Nephron progenitor cell (in vitro differentiated cells): Measurements from ENCODE around the gene MAPK9.

Source experiments
- DNase-seq: peaks from one replicate; pipeline ENCODE4 v3.0.0; 2021
- H3K27ac Mint-ChIP-seq: 2 replicates; pipeline ENCODE4 v1.8.0; 2021; ENCODE audit warnings: mild to moderate bottlenecking, moderate library complexity, mixed read lengths
- H3K27me3 Mint-ChIP-seq: 2 replicates; pipeline ENCODE4 v1.8.0; 2021; ENCODE audit warnings: mild to moderate bottlenecking, low read depth, mixed read lengths; ENCODE audit not compliant: poor library complexity
- H3K36me3 Mint-ChIP-seq: 2 replicates; pipeline ENCODE4 v1.8.0; 2021; ENCODE audit warnings: low read depth, mixed read lengths
- H3K4me1 Mint-ChIP-seq: 2 replicates; pipeline ENCODE4 v1.8.0; 2021; ENCODE audit warnings: mixed read lengths
- H3K4me3 Mint-ChIP-seq: 2 replicates; pipeline ENCODE4 v1.8.0; 2021; ENCODE audit warnings: mild to moderate bottlenecking, moderate library complexity, mixed read lengths
- H3K9me3 Mint-ChIP-seq: 2 replicates; pipeline ENCODE4 v1.8.0; 2021; ENCODE audit warnings: mild to moderate bottlenecking, moderate library complexity, mixed read lengths
- CTCF ChIP-seq: fragments of 200-600 bp; sonication (generic); IDR thresholded peaks from 2 replicates; pipeline ENCODE4 v1.5.0; 2021; ENCODE audit warnings: antibody characterized with exemption

The MAPK9 gene

GRCh38 chr5:180283026-180283615 lies 8.8 kb downstream of the MAPK9 start:
- no peak for DNase-seq
- TF ChIP-seq CTCF, result no peak
- Mint-ChIP-seq H3K9me3 (peaks cover 30% of the 10 kb centered on the region), H3K4me1 (no peaks in the 10 kb centered on the region), H3K4me3 (no peak overlapping the region), H3K36me3 (peaks cover 90% of the 10 kb centered on the region), H3K27ac (peak overlapping the region; percentile 50), H3K27me3 (no peaks in the 10 kb centered on the region)

- H3K27me3 Mint-ChIP-seq, result no peaks in the 10 kb centered on the region
- H3K4me1 Mint-ChIP-seq, result no peaks in the 10 kb centered on the region
- peaks cover 39% of the 10 kb centered on the region for H3K9me3 Mint-ChIP-seq
- no peak for DNase-seq
- H3K27ac Mint-ChIP-seq, result no peak overlapping the region
- TF ChIP-seq CTCF, result no peak
- H3K4me3 Mint-ChIP-seq, result no peak overlapping the region
- peaks cover 90% of the 10 kb centered on the region for H3K36me3 Mint-ChIP-seq
These were observed 9.6 kb downstream of the MAPK9 start for GRCh38 chr5:180282281-180282680.

- H3K9me3 Mint-ChIP-seq, result peaks cover 41% of the 10 kb centered on the region
- H3K4me1 Mint-ChIP-seq, result no peaks in the 10 kb centered on the region
- H3K27me3 Mint-ChIP-seq, result no peaks in the 10 kb centered on the region
- TF ChIP-seq CTCF, result no peak
- DNase-seq, result no peak
- H3K36me3 Mint-ChIP-seq, result peaks cover 90% of the 10 kb centered on the region
- no peak overlapping the region for H3K4me3 Mint-ChIP-seq
- H3K27ac Mint-ChIP-seq, result peak overlapping the region; percentile 43
These were observed 10.2 kb downstream of the MAPK9 start for GRCh38 chr5:180281706-180282105.

- no peak for TF ChIP-seq CTCF
- Mint-ChIP-seq H3K27ac (no peak overlapping the region), H3K9me3 (peaks cover 87% of the 10 kb centered on the region), H3K4me1 (no peaks in the 10 kb centered on the region), H3K4me3 (no peak overlapping the region), H3K27me3 (peaks cover 9% of the 10 kb centered on the region), H3K36me3 (peaks cover 95% of the 10 kb centered on the region)
- no peak for DNase-seq
These were observed 17.2 kb downstream of the MAPK9 start for GRCh38 chr5:180274695-180275094.

- Mint-ChIP-seq H3K27me3 (peaks cover 9% of the 10 kb centered on the region), H3K27ac (no peak overlapping the region), H3K4me3 (no peak overlapping the region), H3K4me1 (no peaks in the 10 kb centered on the region), H3K9me3 (peaks cover 92% of the 10 kb centered on the region), H3K36me3 (peaks cover 98% of the 10 kb centered on the region)
- no peak for TF ChIP-seq CTCF
- DNase-seq, result no peak
These were observed 20.7 kb downstream of the MAPK9 start for GRCh38 chr5:180271221-180271620.

- H3K27ac Mint-ChIP-seq, result no peak overlapping the region
- no peak overlapping the region for H3K4me3 Mint-ChIP-seq
- H3K9me3 Mint-ChIP-seq, result peaks cover 100% of the 10 kb centered on the region
- peaks cover 100% of the 10 kb centered on the region for H3K36me3 Mint-ChIP-seq
- no peak for TF ChIP-seq CTCF
- H3K27me3 Mint-ChIP-seq, result peaks cover 3% of the 10 kb centered on the region
- DNase-seq, result no peak
- H3K4me1 Mint-ChIP-seq, result no peaks in the 10 kb centered on the region
These were observed 32.6 kb downstream of the MAPK9 start for GRCh38 chr5:180259260-180259611.
